Islet of Langerhans (tissue), 1 donor: ENCODE measurements around the gene MAP2K5.

Experiments used
- FAIRE-seq: peaks from one replicate; lab custom pipeline; 2011; peaks lifted over from hg19 to GRCh38; lab: Jason Lieb, UNC

MAP2K5 gene

DNA sequence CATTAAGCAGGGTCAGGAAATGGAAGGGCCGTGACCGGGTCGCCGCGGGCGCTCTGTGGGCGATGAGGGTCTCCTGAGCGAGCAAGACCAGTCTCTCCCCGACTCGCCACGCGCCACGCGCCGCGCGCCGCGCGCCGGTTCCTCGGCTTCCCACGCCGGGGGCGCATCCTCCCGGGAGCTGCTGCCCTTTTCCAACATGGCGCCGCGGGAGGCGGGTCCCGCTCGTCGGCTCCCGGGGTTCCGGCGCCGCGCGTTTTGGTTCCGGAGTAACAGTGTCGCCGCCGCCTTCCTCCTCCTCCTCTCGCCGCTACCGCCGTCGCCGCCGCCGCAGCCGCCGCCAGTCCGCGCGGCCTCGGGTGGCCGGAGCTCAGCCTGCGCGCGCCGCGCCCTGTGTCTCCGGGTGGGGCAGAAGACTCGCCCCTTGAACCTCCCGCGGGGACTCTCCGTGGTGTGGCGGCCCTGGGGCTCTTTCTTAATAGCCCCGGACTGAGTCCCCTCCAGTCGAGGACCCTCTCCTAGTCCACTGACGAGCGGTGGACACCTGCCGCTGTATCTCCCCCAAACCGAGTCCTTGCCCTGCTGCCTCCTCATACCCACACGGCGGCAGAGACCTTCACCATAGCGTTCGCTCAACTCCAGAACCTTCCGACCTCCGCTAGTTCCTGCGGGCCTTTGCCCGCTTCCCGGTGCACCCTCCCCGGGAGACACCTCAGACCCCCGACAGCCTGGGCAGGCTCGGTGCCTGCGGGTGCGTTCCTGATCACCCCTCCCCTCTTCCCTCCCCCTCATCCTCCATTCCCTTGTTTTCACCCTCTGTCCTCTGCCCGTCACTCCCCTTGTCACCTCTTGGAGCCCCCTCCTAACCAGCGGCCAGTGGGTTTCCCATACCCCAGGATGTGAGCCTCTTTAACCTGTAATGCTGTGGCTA, at the start of gene MAP2K5:
Gene MAP2K5, plus strand, starts transcription at position 284 of the 928 bp plus-strand sequence. Its CDS starts 633 bp downstream, at position 917.
- FAIRE-seq = no peak

DNA sequence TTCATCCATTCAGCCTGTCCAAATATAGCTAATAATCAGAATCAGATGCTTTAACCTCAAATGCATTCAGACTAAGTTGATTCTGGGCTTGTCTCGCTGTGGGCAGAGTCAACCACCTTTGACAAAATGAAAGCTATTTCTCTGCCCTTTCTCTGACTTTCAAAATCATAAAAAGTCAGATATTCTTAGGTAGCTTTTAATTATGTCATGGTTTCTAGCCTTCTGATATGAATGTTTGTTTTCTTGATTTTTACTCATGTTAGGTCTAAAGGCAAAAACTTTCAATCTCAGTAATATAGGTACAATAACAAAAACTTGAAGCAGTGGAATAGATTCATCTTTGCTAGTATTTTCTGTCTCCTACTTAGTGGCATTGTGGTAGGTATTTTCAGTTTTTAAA, 46.9 kb upstream of the MAP2K5 start:
- FAIRE-seq = no peak

DNA sequence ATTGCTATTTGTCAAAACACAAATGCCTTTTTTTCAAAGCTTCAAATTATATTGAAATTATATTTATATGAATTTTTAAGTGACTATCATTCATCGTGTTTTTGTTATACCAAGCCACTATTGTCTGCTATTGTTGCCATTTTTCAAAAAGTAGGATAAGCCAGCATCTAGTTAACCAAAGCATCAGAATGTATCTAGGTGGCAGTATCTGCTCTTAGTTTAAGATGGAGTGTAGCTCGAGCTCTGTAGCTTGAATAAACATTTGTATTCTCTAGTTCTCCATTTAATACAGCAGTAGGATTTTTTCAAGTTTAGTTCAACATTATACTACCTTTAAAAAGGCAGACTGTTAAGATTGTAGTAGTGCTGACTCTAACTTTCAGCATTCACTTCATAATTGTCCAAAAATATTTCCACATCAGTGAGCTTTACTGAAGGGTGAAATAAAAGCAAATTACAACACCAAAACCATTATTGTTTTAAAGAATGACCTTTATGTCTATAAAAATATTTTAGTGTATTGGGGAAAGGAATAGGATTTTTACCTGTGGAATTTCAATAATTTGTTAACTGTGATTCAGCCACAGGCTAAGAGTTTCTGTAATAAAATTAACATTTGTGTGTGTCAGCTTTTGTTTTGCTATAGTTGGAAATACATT, 41.2 kb upstream of the MAP2K5 start:
- FAIRE-seq = peak; percentile 92

DNA sequence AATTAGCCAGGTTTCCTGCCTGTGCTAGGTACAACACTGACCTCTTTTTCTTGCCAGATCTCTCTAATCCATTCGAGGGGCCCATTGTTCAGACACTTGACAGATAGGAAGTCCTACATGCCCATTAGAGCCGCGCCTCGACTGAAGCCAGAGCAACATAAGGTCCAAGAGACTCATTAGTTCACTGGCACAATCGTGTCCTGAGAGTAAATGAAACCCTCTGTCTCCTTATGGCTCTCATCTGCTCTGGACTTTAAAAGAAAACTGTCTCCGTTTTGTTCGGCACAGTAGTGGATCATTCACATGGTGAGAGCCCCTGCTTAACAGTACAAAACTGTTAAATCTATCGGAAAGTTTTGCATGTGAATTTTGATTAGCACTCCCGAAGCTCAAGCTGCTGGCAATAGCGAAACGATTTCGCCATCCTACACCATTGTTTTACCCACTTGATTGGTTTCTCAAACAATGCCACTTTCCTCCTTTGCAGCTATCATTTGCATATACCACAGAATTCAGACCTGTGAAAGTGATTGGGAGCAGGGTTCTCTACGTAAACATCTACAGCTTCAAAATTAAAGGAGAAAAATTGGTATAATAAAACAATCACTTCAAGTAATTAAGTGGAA, 40.6 kb upstream of the MAP2K5 start:
- FAIRE-seq = no peak

DNA sequence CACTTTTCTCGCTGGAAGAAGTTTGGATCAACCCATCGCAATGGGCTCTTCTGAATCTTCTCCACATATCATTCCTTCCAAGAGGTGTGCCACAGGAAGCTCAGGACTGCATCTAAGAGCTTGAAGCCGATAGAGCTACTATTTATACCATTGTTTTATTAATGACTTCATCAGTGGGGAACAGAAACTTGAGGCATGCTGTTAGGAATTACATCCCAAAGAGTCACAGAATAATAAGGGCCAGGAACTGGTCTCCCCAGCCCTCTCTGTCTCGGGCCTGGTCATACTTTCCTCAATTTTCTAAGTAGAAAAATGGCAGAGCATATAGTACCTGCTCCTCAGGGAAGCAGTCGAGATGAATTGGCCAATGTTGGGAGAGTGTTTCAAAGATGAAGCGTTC, 38.4 kb upstream of the MAP2K5 start:
- no peak for FAIRE-seq

DNA sequence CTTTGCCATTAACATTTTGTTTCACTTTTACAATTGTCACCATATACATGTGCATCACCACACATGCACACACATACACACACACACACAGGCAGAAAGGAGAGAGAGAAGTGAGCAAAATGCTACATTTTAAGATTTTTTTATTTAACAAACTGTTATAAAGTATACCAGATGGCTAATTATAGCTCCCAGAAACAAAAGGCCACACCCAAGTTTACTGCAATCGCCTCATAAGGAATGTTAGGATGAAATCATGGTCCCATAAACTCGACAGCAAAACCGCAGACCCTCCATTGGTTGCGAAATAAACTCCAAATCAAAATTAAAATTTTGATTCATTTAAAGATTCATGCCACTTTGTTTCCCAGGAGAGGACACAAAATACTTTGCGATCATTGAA, 37.7 kb upstream of the MAP2K5 start:
- FAIRE-seq = no peak

DNA sequence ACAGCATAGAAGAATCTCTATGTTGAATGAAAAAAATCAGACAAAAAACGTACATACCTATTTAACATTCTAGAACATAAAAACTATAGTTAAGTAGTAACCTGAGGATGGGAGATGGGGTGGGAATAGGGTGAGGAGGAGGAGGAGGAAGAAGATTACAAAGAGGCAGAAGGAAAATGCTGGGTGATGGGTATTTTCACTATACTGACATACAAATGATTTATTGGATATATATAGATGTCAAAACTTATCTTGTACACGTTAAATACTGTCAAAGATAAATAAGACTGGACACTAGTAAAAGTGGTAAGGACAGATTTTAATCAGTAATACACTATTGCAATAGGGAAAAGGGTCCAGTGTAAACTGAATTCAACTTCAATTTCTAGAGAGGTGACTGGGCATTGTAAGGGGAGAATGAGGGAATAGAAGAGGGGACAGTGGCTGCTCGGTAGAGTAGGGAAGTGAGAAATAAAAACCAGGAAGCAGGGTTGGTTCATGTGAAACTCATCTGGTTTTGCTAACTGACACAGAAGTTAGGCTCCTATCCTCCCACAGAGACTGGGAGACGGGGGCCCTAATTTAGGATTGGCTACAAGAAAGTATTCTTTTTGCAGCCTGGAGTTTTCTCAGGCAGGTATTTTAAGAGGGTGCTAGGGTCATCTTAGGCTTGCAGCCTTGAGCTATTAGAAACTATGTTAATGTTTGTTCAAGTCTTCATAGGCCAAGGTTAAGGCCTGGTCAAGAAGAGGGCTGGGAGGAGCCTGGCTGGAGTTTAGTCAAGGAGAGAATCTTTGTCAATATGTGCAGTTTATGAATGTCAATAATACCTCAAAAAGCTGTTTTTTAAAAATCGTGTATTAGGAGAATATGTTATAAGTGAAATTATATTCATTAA, 36.6 kb upstream of the MAP2K5 start:
- FAIRE-seq = no peak

DNA sequence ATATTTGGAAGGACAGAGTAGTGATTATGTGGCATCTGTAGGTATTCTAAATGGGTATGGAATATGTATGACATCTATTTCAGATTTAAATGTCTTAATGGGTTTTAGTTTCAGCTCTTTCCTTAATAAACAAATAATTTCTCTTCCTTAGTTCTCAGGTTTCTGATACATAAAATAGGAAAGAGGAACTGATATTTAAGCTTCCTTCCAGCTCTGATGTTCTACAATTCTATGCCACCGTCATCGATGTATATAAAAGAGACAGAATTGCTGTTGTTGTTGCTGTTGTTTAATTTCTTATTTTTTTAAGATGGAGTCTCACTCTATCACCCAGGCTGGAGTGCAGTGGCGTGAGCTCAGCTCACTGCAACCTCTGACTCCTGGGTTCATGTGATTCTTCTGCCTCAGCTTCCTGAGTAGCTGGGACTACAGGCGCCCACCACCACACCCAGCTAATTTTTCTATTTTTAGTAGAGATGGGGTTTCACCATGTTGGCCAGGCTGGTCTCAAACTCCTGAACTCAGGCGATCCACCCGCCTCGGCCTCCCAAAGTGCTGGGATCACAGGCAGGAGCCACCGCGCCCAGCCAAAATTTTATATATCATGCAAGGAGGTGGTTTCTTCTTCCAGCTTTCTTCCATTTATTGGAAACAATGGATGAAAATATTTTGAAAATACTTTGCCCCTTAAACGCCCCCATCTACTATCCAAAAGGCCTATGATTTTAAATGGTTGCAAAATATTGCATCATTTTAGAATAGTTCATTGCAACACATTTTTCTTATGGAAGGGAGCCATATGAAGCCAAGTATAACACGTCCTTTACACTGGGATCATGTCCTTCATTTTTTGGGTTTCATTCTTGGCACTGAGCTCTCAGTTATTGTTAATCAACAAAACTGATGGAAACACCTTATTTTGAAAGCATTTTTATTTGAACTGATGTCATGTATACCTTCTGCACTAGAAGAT, 35.4 kb upstream of the MAP2K5 start:
- no peak for FAIRE-seq

DNA sequence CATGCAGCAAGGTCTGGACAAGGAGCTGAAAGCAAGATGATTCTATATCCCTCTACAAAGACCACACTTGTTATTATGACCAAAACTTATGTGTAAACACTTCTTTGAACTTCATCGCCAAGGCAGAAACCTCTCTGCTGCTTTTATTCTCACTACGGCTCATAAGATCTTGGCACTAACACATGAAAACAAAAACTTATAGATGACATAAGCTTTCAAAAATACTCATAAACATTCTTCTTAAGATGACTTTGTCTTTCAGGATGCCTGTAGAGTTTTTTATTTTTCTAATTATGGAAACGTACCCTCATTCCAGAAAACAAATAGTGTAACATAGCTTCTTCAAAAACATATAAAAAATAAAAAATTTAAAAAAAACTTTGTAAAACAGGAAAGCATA, 34.1 kb upstream of the MAP2K5 start:
- no peak for FAIRE-seq

DNA sequence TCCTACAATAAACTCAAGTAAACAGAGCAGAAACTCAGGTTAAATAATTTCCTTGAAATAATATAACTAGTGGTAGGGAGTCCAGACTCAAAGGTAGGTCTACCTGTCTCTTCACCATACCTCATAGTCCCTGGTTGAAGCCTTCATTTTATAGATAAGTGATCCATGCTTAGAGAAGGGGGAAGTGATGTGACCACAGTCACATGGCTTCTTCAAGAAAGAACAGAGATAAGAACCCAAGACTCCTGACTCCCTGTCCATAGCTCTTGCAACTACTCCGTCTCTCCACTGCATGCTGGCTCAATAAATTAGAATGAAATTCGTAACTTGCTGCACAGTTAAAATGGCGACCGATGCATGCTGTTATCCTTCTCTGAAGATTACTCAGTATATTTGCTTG, 32.6 kb upstream of the MAP2K5 start:
- no peak for FAIRE-seq

DNA sequence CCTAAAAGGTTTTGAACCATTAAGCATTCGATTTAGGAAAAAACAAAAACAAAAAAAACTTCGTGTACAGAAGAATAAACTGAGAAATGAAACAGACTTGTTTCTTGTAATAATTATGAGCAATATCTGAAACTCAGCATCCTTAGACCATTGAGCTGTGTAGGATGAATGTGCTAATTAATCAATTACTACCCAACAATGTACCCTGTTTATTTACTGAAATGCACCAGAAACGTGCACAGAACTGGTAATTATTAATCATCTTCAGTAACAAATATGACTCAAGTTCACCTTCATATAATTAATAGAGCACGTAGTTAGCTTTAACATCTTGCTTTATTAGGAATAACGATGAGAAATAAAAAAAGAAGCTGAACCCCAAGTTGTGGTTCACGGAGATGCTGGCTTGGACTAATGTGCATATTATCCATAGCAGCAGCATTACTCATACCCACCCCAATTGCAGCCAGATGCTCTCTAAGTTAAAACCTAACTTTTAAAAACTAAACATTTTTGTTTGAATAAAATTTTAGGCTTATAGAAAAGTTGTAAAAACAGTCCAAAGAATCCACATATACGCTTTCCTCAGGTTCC, 31.8 kb upstream of the MAP2K5 start:
- no peak for FAIRE-seq

DNA sequence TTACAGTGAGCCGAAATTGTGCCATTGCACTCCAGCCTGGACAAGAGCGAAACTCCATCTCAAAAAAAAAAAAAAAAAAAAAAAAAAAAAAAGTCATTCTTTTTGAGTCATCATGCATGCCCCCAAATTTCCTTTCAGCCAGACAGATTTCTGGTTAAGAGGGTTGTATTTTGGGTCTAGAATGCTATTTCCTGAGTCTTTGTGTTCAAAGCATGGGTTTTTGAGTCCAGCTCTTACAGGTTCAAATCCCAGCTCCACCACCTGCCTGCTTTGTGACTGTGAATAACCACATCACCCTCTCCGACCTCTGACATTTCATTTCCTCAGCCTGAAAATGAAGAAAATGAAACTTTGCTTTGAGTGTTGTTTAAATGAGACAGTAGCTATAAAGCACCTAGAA, 30.9 kb upstream of the MAP2K5 start:
- no peak for FAIRE-seq

DNA sequence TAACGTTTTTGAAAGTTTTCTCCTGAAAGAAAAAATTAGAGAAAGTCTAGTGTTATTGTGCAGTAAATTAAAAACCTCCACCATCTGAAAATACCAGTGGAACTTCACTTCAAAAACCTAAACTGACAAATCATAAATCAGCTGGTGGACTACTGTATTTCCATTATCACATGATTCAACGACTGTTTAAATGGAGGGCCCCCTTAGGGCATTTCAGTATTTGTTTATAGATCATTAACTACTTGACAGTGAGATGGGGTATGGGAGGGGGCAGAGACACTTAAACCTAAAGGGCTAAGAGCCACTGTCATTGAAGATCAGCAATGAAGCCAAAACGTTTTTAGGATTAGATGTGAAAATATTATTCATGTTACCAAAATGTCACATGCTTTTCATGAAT, 30.4 kb upstream of the MAP2K5 start:
- FAIRE-seq = no peak

DNA sequence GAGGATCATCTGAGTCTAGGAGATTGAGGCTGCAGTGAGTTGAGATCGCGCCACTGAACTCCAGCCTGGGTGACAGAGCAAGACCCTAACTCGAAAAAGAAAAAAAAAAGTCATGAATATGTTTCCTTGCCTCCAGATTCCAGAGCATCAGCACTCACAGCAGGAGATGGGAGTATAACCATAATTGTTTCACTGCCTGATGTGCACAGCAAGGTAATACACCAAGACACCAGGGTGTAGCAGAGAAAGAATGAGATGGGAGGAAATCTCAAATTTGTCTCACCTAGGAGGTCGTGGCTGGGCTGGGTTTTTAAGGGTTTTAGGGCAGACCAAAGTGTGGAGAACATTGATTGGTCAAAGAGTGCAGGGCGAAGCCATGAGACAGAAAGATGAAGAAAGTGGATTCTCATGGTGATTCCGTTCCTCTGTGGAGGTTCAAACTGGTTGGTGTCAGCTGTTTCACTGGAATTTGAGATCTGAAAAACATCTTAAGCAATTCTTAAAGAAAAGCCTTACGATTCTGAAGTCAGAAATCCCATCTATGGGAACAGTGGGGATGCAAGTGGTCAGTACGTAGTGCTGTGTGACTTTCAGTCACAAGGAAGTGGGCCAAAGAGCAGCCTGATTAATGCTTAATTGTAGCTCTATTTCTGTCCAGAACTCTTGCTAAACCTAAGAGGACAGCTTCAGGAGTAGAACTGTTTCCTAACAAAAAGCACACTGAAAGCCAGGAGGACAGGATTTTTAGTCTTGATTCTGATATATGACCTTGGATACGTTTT, 29.4 kb upstream of the MAP2K5 start:
- no peak for FAIRE-seq

DNA sequence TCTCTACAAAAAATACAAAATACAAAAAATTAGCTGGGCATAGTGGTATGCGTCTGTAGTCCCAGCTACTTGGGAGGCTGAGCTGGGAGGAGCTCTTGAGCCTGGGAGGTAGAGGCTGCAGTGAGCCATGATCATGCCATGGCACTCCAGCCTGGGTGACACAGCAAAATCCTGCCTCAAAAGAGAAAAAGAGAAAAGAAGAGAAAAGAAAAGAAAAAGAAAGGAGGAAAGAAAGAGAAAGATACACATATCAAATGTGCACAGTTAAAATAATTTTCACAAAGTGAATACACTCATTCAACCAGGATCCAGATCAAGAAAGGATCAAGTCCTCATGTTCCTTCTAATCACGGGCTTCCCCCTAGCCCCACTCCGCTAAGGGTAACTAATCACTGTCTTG, 27.4 kb upstream of the MAP2K5 start:
- no peak for FAIRE-seq

DNA sequence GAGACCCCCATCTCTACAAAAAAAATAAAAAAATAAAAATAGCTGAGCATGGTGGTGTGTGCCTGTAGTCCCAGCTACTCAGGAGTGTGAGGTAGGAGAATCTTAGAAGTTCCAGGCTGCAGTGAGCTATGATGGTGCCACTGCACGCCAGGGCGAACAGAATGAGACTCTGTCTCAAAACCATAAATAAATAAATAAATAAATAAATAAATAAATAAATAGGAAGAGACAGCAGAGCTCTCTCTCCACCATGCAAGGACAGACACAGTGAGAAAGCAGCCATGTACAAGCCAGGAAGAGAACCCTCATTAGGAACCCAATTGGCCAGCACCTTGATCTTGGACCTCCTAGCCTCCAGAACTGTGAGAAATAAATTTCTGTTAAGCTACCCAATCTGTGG, 26.9 kb upstream of the MAP2K5 start:
- no peak for FAIRE-seq

DNA sequence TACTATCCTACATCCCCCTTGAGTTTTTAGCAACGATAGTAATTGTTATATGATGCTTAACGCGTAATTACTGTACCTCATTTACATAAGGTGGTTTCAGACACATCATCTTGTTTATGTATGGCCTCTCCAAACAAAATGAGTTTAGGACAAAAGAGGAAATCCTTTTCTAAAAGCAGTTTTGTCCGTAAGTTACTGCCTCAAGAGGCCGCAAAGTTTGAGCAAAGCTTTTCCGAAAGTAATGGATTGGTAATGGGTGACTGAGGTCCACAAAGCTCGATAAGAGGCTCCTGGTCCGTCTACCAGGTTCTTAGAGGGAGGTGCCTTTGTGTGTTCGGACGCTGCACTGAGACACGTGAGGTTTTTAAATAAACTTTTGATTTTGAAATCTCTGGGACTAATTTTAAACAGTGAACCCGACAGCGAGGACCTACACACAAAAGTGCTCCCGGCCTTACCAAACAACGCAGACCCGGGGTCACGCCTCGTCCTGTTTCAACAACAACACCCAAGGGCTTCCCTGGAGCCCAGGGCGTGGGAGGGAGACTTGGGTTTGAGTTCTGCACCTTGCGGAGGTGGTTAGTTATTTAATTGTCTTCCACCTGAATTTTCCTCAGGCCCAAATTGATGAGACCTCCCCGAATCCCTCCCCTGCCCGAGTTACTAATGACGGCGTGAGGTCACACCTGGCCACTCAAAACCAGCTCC, 22.0 kb upstream of the MAP2K5 start:
- FAIRE-seq = no peak

DNA sequence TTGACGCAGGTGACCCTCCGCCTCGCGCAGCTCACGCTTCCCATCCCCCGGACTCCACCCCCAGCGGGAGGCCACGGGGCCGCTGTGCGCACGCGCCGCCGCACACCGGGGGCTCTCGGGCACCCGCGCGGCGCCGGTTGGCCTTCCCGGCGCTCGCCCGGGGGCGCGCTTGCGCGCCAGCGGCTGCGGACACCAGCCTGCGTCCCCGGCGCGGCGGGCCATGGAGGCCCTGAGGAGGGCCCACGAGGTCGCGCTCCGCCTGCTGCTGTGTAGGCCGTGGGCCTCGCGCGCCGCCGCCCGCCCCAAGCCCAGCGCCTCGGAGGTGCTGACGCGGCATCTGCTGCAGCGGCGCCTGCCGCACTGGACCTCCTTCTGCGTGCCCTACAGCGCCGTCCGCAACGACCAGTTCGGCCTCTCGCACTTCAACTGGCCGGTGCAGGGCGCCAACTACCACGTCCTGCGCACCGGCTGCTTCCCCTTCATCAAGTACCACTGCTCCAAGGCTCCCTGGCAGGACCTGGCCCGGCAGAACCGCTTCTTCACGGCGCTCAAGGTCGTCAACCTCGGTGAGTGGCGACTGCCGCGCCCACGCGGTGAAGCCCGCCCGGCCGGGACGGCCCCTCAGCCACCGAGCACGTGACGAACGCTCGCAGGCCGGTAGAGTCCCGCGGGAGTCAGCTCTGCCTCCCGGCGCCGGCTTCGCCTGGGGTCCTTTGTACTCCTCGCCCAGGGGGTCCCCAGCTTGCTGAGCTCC, 21.3 kb upstream of the MAP2K5 start, which contains the start of gene C15orf61:
Gene C15orf61, plus strand, starts transcription at position 103 of the 754 bp plus-strand sequence. Its CDS starts 118 bp downstream, at position 221.
- no peak for FAIRE-seq
